Measurements from ENCODE around the gene TSR1. TPM values are rescaled to one million over a fixed set of nuclear protein-coding genes. Genes with fewer than 3 reads are reported as not detected.

Gene TSR1
- total RNA-seq, 1 experiment from 2014 or later, result 44.7 TPM

DNA sequence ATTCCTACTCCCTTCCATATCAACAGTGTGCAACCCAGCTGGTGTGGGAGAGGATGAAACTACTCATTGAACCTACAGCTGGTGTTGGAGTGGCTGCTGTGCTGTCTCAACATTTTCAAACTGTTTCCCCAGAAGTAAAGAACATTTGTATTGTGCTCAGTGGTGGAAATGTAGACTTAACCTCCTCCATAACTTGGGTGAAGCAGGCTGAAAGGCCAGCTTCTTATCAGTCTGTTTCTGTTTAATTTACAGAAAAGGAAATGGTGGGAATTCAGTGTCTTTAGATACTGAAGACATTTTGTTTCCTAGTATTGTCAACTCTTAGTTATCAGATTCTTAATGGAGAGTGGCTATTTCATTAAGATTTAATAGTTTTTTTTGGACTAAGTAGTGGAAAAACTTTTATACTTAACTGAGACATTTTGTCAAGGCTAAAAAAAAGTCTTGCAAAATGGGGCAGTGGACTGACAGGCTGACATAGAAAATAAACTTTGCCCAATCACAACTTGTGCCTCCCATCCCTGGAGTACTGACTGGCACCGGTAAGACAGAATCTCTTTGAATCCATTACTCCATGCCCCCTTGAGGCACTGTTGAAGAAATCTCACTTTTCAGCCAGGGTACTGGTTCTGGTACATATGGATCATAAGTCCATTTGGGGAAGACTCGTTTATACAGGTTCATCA lies 12.5 kb downstream of the TSR1 start:
- Histone ChIP-seq H3K36me3 (ENCODE audit: control insufficient read depth, insufficient read depth, low read length) (peaks cover 31% of the 10 kb centered on the region), H3K4me3 (ENCODE audit: low read depth in 2 of 2, low read length in 2 of 2) (no peak overlapping the region), H3K4me1 (ENCODE audit: control insufficient read depth, insufficient read depth, low read length) (no peaks in the 10 kb centered on the region), H3K27me3 (ENCODE audit: control insufficient read depth, insufficient read depth, low read length) (no peaks in the 10 kb centered on the region), H3K27ac (ENCODE audit: low read length) (no peak overlapping the region), H3K9me3 (ENCODE audit: control insufficient read depth, insufficient read depth, low read depth, low read length) (no peaks in the 10 kb centered on the region)
- no peak for DNase-seq (ENCODE audit: low read depth, low spot score)
- intact Hi-C loops (cut with micrococcal nuclease; ENCODE audit: unreplicated experiment) (no loop called here), in situ Hi-C loops (cut with HindIII; ENCODE audit: low pct_unique_long_range_greater_than_20kb, low sequenced_read_pairs) (no loop called here)
- CTCF ChIA-PET, result no interaction called here
- POLR2A ChIA-PET, result interaction anchor here (0.7 kb wide), 1 partner anchor 41 kb away, joined by 3 read pairs; no protein-coding TSS in a partner anchor
- TF ChIP-seq, protein P1, sequence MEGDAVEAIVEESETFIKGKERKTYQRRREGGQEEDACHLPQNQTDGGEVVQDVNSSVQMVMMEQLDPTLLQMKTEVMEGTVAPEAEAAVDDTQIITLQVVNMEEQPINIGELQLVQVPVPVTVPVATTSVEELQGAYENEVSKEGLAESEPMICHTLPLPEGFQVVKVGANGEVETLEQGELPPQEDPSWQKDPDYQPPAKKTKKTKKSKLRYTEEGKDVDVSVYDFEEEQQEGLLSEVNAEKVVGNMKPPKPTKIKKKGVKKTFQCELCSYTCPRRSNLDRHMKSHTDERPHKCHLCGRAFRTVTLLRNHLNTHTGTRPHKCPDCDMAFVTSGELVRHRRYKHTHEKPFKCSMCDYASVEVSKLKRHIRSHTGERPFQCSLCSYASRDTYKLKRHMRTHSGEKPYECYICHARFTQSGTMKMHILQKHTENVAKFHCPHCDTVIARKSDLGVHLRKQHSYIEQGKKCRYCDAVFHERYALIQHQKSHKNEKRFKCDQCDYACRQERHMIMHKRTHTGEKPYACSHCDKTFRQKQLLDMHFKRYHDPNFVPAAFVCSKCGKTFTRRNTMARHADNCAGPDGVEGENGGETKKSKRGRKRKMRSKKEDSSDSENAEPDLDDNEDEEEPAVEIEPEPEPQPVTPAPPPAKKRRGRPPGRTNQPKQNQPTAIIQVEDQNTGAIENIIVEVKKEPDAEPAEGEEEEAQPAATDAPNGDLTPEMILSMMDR (IDR thresholded peaks at IDR 0.05), result no peak
- TF ChIP-seq, protein P2, sequence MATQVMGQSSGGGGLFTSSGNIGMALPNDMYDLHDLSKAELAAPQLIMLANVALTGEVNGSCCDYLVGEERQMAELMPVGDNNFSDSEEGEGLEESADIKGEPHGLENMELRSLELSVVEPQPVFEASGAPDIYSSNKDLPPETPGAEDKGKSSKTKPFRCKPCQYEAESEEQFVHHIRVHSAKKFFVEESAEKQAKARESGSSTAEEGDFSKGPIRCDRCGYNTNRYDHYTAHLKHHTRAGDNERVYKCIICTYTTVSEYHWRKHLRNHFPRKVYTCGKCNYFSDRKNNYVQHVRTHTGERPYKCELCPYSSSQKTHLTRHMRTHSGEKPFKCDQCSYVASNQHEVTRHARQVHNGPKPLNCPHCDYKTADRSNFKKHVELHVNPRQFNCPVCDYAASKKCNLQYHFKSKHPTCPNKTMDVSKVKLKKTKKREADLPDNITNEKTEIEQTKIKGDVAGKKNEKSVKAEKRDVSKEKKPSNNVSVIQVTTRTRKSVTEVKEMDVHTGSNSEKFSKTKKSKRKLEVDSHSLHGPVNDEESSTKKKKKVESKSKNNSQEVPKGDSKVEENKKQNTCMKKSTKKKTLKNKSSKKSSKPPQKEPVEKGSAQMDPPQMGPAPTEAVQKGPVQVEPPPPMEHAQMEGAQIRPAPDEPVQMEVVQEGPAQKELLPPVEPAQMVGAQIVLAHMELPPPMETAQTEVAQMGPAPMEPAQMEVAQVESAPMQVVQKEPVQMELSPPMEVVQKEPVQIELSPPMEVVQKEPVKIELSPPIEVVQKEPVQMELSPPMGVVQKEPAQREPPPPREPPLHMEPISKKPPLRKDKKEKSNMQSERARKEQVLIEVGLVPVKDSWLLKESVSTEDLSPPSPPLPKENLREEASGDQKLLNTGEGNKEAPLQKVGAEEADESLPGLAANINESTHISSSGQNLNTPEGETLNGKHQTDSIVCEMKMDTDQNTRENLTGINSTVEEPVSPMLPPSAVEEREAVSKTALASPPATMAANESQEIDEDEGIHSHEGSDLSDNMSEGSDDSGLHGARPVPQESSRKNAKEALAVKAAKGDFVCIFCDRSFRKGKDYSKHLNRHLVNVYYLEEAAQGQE (IDR thresholded peaks at IDR 0.05; ENCODE audit: insufficient read depth in 1 of 2, low read depth in 2 of 2, low read length in 1 of 2), result no peak
- no peak for TF ChIP-seq POLR2AphosphoS5 (IDR thresholded peaks at IDR 0.05; ENCODE audit: low read depth, low read length)
- no peak for TF ChIP-seq SIN3A (IDR thresholded peaks at IDR 0.05; ENCODE audit: borderline replicate concordance, insufficient read depth, low read depth, low read length)
- no peak for ATAC-seq
- no TSS peak for BruUV-seq (replicated peaks)

DNA sequence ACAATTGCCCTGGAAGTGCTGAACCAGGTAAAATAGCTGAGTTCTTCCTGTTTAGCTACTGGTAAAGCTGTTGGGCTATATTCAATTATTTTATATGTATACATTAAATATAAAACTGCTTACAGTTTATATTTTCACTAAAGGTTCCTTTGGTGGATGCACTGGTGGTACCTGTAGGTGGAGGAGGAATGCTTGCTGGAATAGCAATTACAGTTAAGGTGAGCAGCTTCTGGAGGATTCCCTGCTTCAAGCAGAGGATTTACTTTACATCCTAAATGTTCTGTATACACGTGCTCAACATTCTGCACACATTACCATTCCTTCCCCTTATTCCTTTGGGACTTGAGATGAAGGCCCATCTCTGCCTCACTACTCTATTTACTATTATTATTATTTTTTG lies 14.9 kb downstream of the TSR1 start:
- TF ChIP-seq TCF7L2 (IDR thresholded peaks at IDR 0.05; ENCODE audit: low read depth, low read length) (no peak), SIN3A (IDR thresholded peaks at IDR 0.05; ENCODE audit: borderline replicate concordance, insufficient read depth, low read depth, low read length) (no peak), POLR2AphosphoS5 (IDR thresholded peaks at IDR 0.05; ENCODE audit: low read depth, low read length) (no peak)
- H3K27ac ChIP-seq (ENCODE audit: low read length), result no peak overlapping the region
- no peaks in the 10 kb centered on the region for H3K4me1 ChIP-seq (ENCODE audit: control insufficient read depth, insufficient read depth, low read length)
- in situ Hi-C loops (cut with HindIII; ENCODE audit: low pct_unique_long_range_greater_than_20kb, low sequenced_read_pairs) (no loop called here), intact Hi-C loops (cut with micrococcal nuclease; ENCODE audit: unreplicated experiment) (no loop called here)
- H3K27me3 ChIP-seq (ENCODE audit: control insufficient read depth, insufficient read depth, low read length), result no peaks in the 10 kb centered on the region
- no peaks in the 10 kb centered on the region for H3K9me3 ChIP-seq (ENCODE audit: control insufficient read depth, insufficient read depth, low read depth, low read length)
- no peak overlapping the region for H3K4me3 ChIP-seq (ENCODE audit: low read depth in 2 of 2, low read length in 2 of 2)
- no peak for DNase-seq (ENCODE audit: low read depth, low spot score)
- no TSS peak for BruUV-seq (replicated peaks)
- POLR2A ChIA-PET, result no interaction called here
- H3K36me3 ChIP-seq (ENCODE audit: control insufficient read depth, insufficient read depth, low read length), result peaks cover 26% of the 10 kb centered on the region
- CTCF ChIA-PET, result no interaction called here
- no peak for ATAC-seq

DNA sequence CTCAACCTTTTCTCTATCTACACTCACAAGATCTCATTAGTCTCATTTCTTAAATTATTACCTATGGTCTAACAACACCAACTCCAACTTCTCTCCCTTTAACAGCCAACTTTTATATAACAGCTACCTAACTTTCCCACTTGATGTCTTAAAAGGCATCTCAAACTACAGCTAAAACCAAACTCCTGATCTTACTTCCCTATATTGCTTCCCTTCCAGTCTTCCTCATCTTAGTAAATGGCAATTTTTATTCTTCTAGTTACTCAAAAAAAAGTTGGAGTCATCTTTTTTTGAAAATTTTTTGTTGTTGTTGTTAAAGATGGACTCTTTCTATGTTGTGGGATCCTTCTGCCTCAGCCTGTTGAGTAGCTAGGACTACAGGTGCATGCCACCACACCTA lies 17.2 kb downstream of the TSR1 start:
- Histone ChIP-seq H3K4me3 (ENCODE audit: low read depth in 2 of 2, low read length in 2 of 2) (no peak overlapping the region), H3K9me3 (ENCODE audit: control insufficient read depth, insufficient read depth, low read depth, low read length) (no peaks in the 10 kb centered on the region), H3K4me1 (ENCODE audit: control insufficient read depth, insufficient read depth, low read length) (no peaks in the 10 kb centered on the region), H3K36me3 (ENCODE audit: control insufficient read depth, insufficient read depth, low read length) (peaks cover 11% of the 10 kb centered on the region; the same call in 1 of the 2 replicates), H3K27me3 (ENCODE audit: control insufficient read depth, insufficient read depth, low read length) (no peaks in the 10 kb centered on the region), H3K27ac (ENCODE audit: low read length) (no peak overlapping the region)
- CTCF ChIA-PET, result no interaction called here
- in situ Hi-C loops (cut with HindIII; ENCODE audit: low pct_unique_long_range_greater_than_20kb, low sequenced_read_pairs), result no loop called here
- DNase-seq (ENCODE audit: low read depth, low spot score) (no peak), ATAC-seq (no peak)
- TF ChIP-seq POLR2AphosphoS5 (IDR thresholded peaks at IDR 0.05; ENCODE audit: low read depth, low read length) (no peak), SIN3A (IDR thresholded peaks at IDR 0.05; ENCODE audit: borderline replicate concordance, insufficient read depth, low read depth, low read length) (no peak), TCF7L2 (IDR thresholded peaks at IDR 0.05; ENCODE audit: low read depth, low read length) (no peak)
- TF ChIP-seq, protein P1 (IDR thresholded peaks at IDR 0.05), result no peak
- TF ChIP-seq, protein P2 (IDR thresholded peaks at IDR 0.05; ENCODE audit: insufficient read depth in 1 of 2, low read depth in 2 of 2, low read length in 1 of 2), result no peak
- no TSS peak for BruUV-seq (replicated peaks)
- intact Hi-C loops (cut with micrococcal nuclease; ENCODE audit: unreplicated experiment), result no loop called here
- POLR2A ChIA-PET, result interaction anchor here (0.6 kb wide), 1 partner anchor 12 kb away, joined by 3 read pairs; no protein-coding TSS in a partner anchor
